Liver (tissue), 9 donors: ENCODE data around the gene PDE6B. TPM values are rescaled to one million over a fixed set of nuclear protein-coding genes. Genes with fewer than 3 reads are reported as not detected.

Source experiments
- DNase-seq: peaks from one replicate; pipeline ENCODE4 v3.0.0-alpha.2; 2017; ENCODE audit warnings: low spot score
- H3K27ac ChIP-seq, 2 donors: one replicate each; pipeline ENCODE4 v1.7.0; 2013; ENCODE audit warnings: inconsistent platforms in 2 of 2, low read length in 2 of 2, control low read depth in 1 of 2, low read depth in 1 of 2, mild to moderate bottlenecking in 1 of 2
- H3K27me3 ChIP-seq, 4 donors: one replicate each; pipeline versions ENCODE4 v1.6.1 to v1.7.0; 2013; ENCODE audit warnings: low read length in 3 of 4, inconsistent platforms in 1 of 4, mild to moderate bottlenecking in 1 of 4, moderate library complexity in 1 of 4; ENCODE audit not compliant: control insufficient read depth in 4 of 4, insufficient read depth in 4 of 4
- H3K36me3 ChIP-seq, 4 donors: one replicate each; pipeline versions ENCODE4 v1.6.1 to v1.7.0; 2013; ENCODE audit warnings: low read length in 3 of 4, mild to moderate bottlenecking in 3 of 4, low read depth in 1 of 4, moderate library complexity in 1 of 4; ENCODE audit not compliant: control insufficient read depth in 4 of 4, insufficient read depth in 3 of 4
- H3K4me1 ChIP-seq, 4 donors: one replicate each; pipeline versions ENCODE4 v1.6.1 to v1.7.0; 2013; ENCODE audit warnings: low read length in 3 of 4, mild to moderate bottlenecking in 3 of 4, moderate library complexity in 1 of 4; ENCODE audit not compliant: control insufficient read depth in 4 of 4, insufficient read depth in 4 of 4
- H3K4me3 ChIP-seq, 3 donors: one replicate each; pipeline versions ENCODE4 v1.6.1 to v1.7.0; 2013; ENCODE audit warnings: low read length in 3 of 3, control low read depth in 1 of 3, low read depth in 1 of 3, mild to moderate bottlenecking in 1 of 3
- H3K9ac ChIP-seq, 2 donors: one replicate each; pipeline ENCODE4 v1.7.0; 2013; ENCODE audit warnings: low read length in 2 of 2, mild to moderate bottlenecking in 2 of 2, moderate library complexity in 2 of 2, control low read depth in 1 of 2, low read depth in 1 of 2
- H3K9me3 ChIP-seq, 4 donors: one replicate each; pipeline versions ENCODE4 v1.6.1 to v1.7.0; 2013; ENCODE audit warnings: low read length in 3 of 4; ENCODE audit not compliant: control insufficient read depth in 4 of 4
- ATF3 ChIP-seq: IDR thresholded peaks from 2 replicates; pipeline ENCODE4 v1.6.1; 2016; ENCODE audit warnings: antibody characterized with exemption
- CTCF ChIP-seq: fragments of 150-350 bp; IDR thresholded peaks from 2 replicates; pipeline ENCODE4 v1.5.1; 2017; ENCODE audit warnings: improper control_type of control experiment, low read depth, low read length; ENCODE audit not compliant: missing input control
- EGR1 ChIP-seq, 2 donors: IDR thresholded peaks; 2 replicates each; pipeline ENCODE4 v1.6.1; 2016 to 2018; ENCODE audit warnings: antibody characterized with exemption in 2 of 2, low read depth in 2 of 2
- FOXA1 ChIP-seq: IDR thresholded peaks from 2 replicates; pipeline ENCODE4 v1.6.1; 2016; ENCODE audit warnings: antibody characterized with exemption
- FOXA2 ChIP-seq: IDR thresholded peaks from 2 replicates; pipeline ENCODE4 v1.6.1; 2016; ENCODE audit warnings: antibody characterized with exemption
- HNF4G ChIP-seq: IDR thresholded peaks from 2 replicates; pipeline ENCODE4 v1.6.1; 2016; ENCODE audit warnings: antibody characterized with exemption
- JUND ChIP-seq, 2 donors: IDR thresholded peaks; 2 replicates each; pipeline ENCODE4 v1.6.1; 2016; ENCODE audit warnings: antibody characterized with exemption in 2 of 2
- MAX ChIP-seq: IDR thresholded peaks from 2 replicates; pipeline ENCODE4 v1.6.1; 2016; ENCODE audit warnings: antibody characterized with exemption
- NR2F2 ChIP-seq: IDR thresholded peaks from 2 replicates; pipeline ENCODE4 v1.6.1; 2016; ENCODE audit warnings: antibody characterized with exemption
- RAD21 ChIP-seq, 2 donors: IDR thresholded peaks; 2 replicates each; pipeline ENCODE4 v1.6.1; 2016; ENCODE audit warnings: antibody characterized with exemption in 2 of 2, mild to moderate bottlenecking in 2 of 2
- RXRA ChIP-seq, 2 donors: IDR thresholded peaks; 2 replicates each; pipeline ENCODE4 v1.6.1; 2017 to 2018; ENCODE audit warnings: antibody characterized with exemption in 2 of 2, mild to moderate bottlenecking in 1 of 2
- SP1 ChIP-seq: IDR thresholded peaks from 2 replicates; pipeline ENCODE4 v1.6.1; 2018; ENCODE audit warnings: antibody characterized with exemption, mild to moderate bottlenecking
- TAF1 ChIP-seq: conservative IDR thresholded peaks from 2 replicates; pipeline ENCODE4 v1.6.1; 2016; ENCODE audit warnings: antibody characterized with exemption, mild to moderate bottlenecking
- ZBTB33 ChIP-seq: IDR thresholded peaks from 2 replicates; pipeline ENCODE4 v1.6.1; 2016; ENCODE audit warnings: antibody characterized with exemption
- WGBS: extraction: QIAGEN DNeasy Blood & Tissue Kit; methylation state at CpG from one replicate; pipeline ENCODE4 v1.1.7; 2013; 5-methylcytosine and 5-hydroxymethylcytosine counted together
- polyA plus RNA-seq, 2 donors: library from polyadenylated mRNA; stranded (reverse) in 1 of 2; unstranded in 1 of 2; fragments of 200-250 nt in 1 of 2; fragments of >200 nt in 1 of 2; fragmentation: Nextera tagmentation in 1 of 2; extraction: Ambion mirVana in 1 of 2; gene quantifications; one replicate each; pipeline versions ENCODE4 v1.2.1 to v1.2.3, GENCODE V29; 2013 to 2015
- total RNA-seq, 2 donors: library from RNA; depleted of rRNA; stranded (reverse); fragments of >200 nt; gene quantifications; one replicate each; pipeline ENCODE4 v1.2.3, GENCODE V29; 2014
- donor health status: healthy.
- donor health status: healthy.
- donor health status: healthy.
- donor health status: healthy.
- donor health status: healthy.

Gene PDE6B
- total and polyA plus RNA-seq, 4 donors, result 0.28 to 7.3 (median 0.49) TPM

GRCh38 chr4:628821-629635 is 3.7 kb downstream of the PDE6B start:
- no peaks in the 10 kb centered on the region for H3K27me3 ChIP-seq
- H3K4me1 ChIP-seq, result no peaks in the 10 kb centered on the region
- no peak for DNase-seq
- H3K9ac ChIP-seq, result no peak overlapping the region
- TF ChIP-seq NR2F2 (no peak), TAF1 (no peak), RAD21 (IDR thresholded peaks at IDR 0.05) (no peak), HNF4G (no peak), RXRA (IDR thresholded peaks at IDR 0.05) (no peak), FOXA1 (no peak), EGR1 (IDR thresholded peaks at IDR 0.05; ENCODE audit: low read depth in 2 of 2) (no peak), JUND (IDR thresholded peaks at IDR 0.05) (no peak), SP1 (no peak), ZBTB33 (no peak), CTCF (no peak), MAX (no peak), FOXA2 (no peak), ATF3 (no peak)
- no peak overlapping the region for H3K27ac ChIP-seq
- H3K9me3 ChIP-seq, result peaks cover 0 to 4% (median 0%) of the 10 kb centered on the region in 4 donors
- H3K4me3 ChIP-seq, result no peak overlapping the region
- H3K36me3 ChIP-seq, result no peaks in the 10 kb centered on the region
- WGBS, result 90% methylated on average over 27 of the region's 27 CpGs

- Histone ChIP-seq H3K9ac (no peak overlapping the region), H3K4me3 (no peak overlapping the region), H3K27ac (no peak overlapping the region), H3K27me3 (no peaks in the 10 kb centered on the region), H3K4me1 (no peaks in the 10 kb centered on the region), H3K36me3 (no peaks in the 10 kb centered on the region), H3K9me3 (peaks cover 0 to 4% (median 0%) of the 10 kb centered on the region in 4 donors)
- no peak for DNase-seq
- WGBS, result 85% methylated on average over 9 of the region's 9 CpGs
- no peak for TF ChIP-seq RAD21 (IDR thresholded peaks at IDR 0.05)
Observed at GRCh38 chr4:629636-629914, 4.2 kb downstream of the PDE6B start.
